SU-DHL-6 (cell line): ENCODE measurements around the gene MECR.

Source experiments
- H2AFZ ChIP-seq: fragments of 200-600 bp; sonication (generic); 2 replicates; pipeline ENCODE4 v1.6.1; 2014; ENCODE audit warnings: low read depth, mild to moderate bottlenecking, moderate library complexity, mixed read lengths, antibody characterized with exemption, low read length; ENCODE audit not compliant: severe bottlenecking
- H3F3A ChIP-seq: fragments of 200-600 bp; shearing (Covaris generic); 2 replicates; pipeline ENCODE4 v1.6.0; 2016; ENCODE audit warnings: antibody characterized with exemption, mild to moderate bottlenecking; ENCODE audit not compliant: insufficient read depth
- H3K27ac ChIP-seq: fragments of 200-600 bp; sonication (generic); 2 replicates; pipeline ENCODE4 v1.5.1; 2016; ENCODE audit warnings: low read depth, mild to moderate bottlenecking, low read length, moderate library complexity, mixed read lengths
- H3K27me3 ChIP-seq: fragments of 200-600 bp; sonication (generic), shearing (Covaris generic); 2 replicates; pipeline ENCODE4 v1.6.0; 2014; ENCODE audit warnings: mild to moderate bottlenecking, low read length
- H3K36me3 ChIP-seq: fragments of 200-600 bp; sonication (generic); 2 replicates; pipeline ENCODE4 v1.6.1; 2014; ENCODE audit warnings: mild to moderate bottlenecking, low read length, mixed read lengths
- H3K4me2 ChIP-seq: fragments of 300-600, 200-600 bp; shearing (Covaris generic), sonication (generic); 2 replicates; pipeline ENCODE4 v1.6.0; 2014; ENCODE audit warnings: low read length, low read depth, mild to moderate bottlenecking; ENCODE audit not compliant: poor library complexity, severe bottlenecking
- H3K4me3 ChIP-seq: fragments of 200-600 bp; sonication (generic); 2 replicates; pipeline ENCODE4 v1.5.1; 2014; ENCODE audit warnings: antibody characterized with exemption, low read length, mild to moderate bottlenecking, mixed read lengths; ENCODE audit not compliant: insufficient read depth, poor library complexity, severe bottlenecking
- H3K79me2 ChIP-seq: fragments of 200-600 bp; sonication (generic); 2 replicates; pipeline ENCODE4 v1.6.1; 2014; ENCODE audit warnings: mild to moderate bottlenecking, low read length, moderate library complexity; ENCODE audit not compliant: insufficient read depth
- H3K9ac ChIP-seq: fragments of 200-600 bp; sonication (generic); 2 replicates; pipeline ENCODE4 v1.7.0; 2014; ENCODE audit warnings: mild to moderate bottlenecking, low read length
- H3K9me2 ChIP-seq: fragments of 200-600 bp; sonication (generic); replicated peaks from 2 replicates; pipeline ENCODE4 v1.6.1; 2014; ENCODE audit warnings: low read length; ENCODE audit not compliant: insufficient read depth
- H3K9me3 ChIP-seq: fragments of 200-600 bp; sonication (generic); 2 replicates; pipeline ENCODE4 v1.6.1; 2014; ENCODE audit warnings: low read length, mixed read lengths; ENCODE audit not compliant: insufficient read depth
- H4K20me1 ChIP-seq: fragments of 200-600 bp; sonication (generic); 2 replicates; pipeline ENCODE4 v1.6.1; 2014; ENCODE audit warnings: low read depth, mild to moderate bottlenecking, antibody characterized with exemption, low read length, moderate library complexity, mixed read lengths
- CTCF ChIP-seq: fragments of 200-600 bp; sonication (generic); IDR thresholded peaks from one replicate; pipeline ENCODE4 v1.5.1; 2017; ENCODE audit warnings: antibody characterized with exemption, mild to moderate bottlenecking, low read length, moderate library complexity; ENCODE audit not compliant: insufficient read depth, poor library complexity, severe bottlenecking
- EZH2phosphoT487 ChIP-seq: fragments of 200-600 bp; sonication (generic), shearing (Covaris generic); conservative IDR thresholded peaks from 2 replicates; pipeline ENCODE4 v1.6.1; 2018; ENCODE audit warnings: mild to moderate bottlenecking, antibody characterized with exemption, low read length, moderate library complexity, mixed read lengths

Gene MECR

GRCh38 chr1:29255134-29255666 is 24.5 kb upstream of the MECR start:
- Histone ChIP-seq H3K27me3 (no peaks in the 10 kb centered on the region), H3K9me3 (no peaks in the 10 kb centered on the region), H3K36me3 (no peaks in the 10 kb centered on the region), H3K4me3 (no peak overlapping the region), H3F3A (no peaks in the 10 kb centered on the region), H2AFZ (no peak overlapping the region), H3K4me2 (no peak overlapping the region), H3K79me2 (no peaks in the 10 kb centered on the region), H3K9ac (no peak overlapping the region), H3K27ac (no peak overlapping the region), H4K20me1 (no peaks in the 10 kb centered on the region), H3K9me2 (no peaks in the 10 kb centered on the region)
- no peak for TF ChIP-seq CTCF
- no peak for TF ChIP-seq EZH2phosphoT487

GRCh38 chr1:29254346-29254745 is 23.6 kb upstream of the MECR start:
- Histone ChIP-seq H2AFZ (no peak overlapping the region), H3K4me2 (no peak overlapping the region), H3K27me3 (no peaks in the 10 kb centered on the region), H3K79me2 (no peaks in the 10 kb centered on the region), H3K9me3 (no peaks in the 10 kb centered on the region), H4K20me1 (no peaks in the 10 kb centered on the region), H3K9me2 (no peaks in the 10 kb centered on the region), H3F3A (no peaks in the 10 kb centered on the region), H3K9ac (no peak overlapping the region), H3K36me3 (no peaks in the 10 kb centered on the region), H3K27ac (no peak overlapping the region), H3K4me3 (no peak overlapping the region)
- TF ChIP-seq CTCF: no peak
- TF ChIP-seq EZH2phosphoT487: no peak

GRCh38 chr1:29253180-29253579 is 22.4 kb upstream of the MECR start:
- Histone ChIP-seq H3F3A (no peaks in the 10 kb centered on the region), H3K4me3 (no peak overlapping the region), H3K27me3 (no peaks in the 10 kb centered on the region), H2AFZ (no peak overlapping the region), H3K9me3 (no peaks in the 10 kb centered on the region), H3K27ac (no peak overlapping the region), H3K9ac (no peak overlapping the region), H3K36me3 (no peaks in the 10 kb centered on the region), H3K79me2 (no peaks in the 10 kb centered on the region), H3K4me2 (no peak overlapping the region), H4K20me1 (no peaks in the 10 kb centered on the region), H3K9me2 (no peaks in the 10 kb centered on the region)
- TF ChIP-seq EZH2phosphoT487 (no peak), CTCF (no peak)
